Thymus (tissue), 11 donors: Measurements from ENCODE around the gene ATP4A. TPM values are rescaled to one million over a fixed set of nuclear protein-coding genes. Genes with fewer than 3 reads are reported as not detected.
A peak's percentile ranks its signal among the peaks of the same experiment; 100 is the strongest.

Experiments
- DNase-seq, 9 donors: peaks; one replicate each; pipeline ENCODE4 v3.0.0-alpha.2; 2013; ENCODE audit warnings: low spot score in 9 of 9, low read depth in 6 of 9, missing footprints in 1 of 9
- H3K27ac ChIP-seq, 2 donors: one replicate each; pipeline ENCODE4 v1.5.1; 2013; ENCODE audit warnings: control low read depth in 1 of 2, low read depth in 1 of 2, low read length in 1 of 2, mild to moderate bottlenecking in 1 of 2, moderate library complexity in 1 of 2
- H3K27me3 ChIP-seq, 2 donors: one replicate each; pipeline ENCODE4 v1.5.1; 2013; ENCODE audit warnings: low read length in 1 of 2; ENCODE audit not compliant: control insufficient read depth in 2 of 2, insufficient read depth in 1 of 2
- H3K36me3 ChIP-seq, 2 donors: one replicate each; pipeline ENCODE4 v1.5.1; 2013; ENCODE audit warnings: low read length in 1 of 2, mild to moderate bottlenecking in 1 of 2, moderate library complexity in 1 of 2; ENCODE audit not compliant: control insufficient read depth in 2 of 2, insufficient read depth in 2 of 2
- H3K4me1 ChIP-seq, 2 donors: one replicate each; pipeline ENCODE4 v1.5.1; 2013; ENCODE audit warnings: low read length in 2 of 2; ENCODE audit not compliant: control insufficient read depth in 2 of 2, insufficient read depth in 2 of 2
- H3K4me3 ChIP-seq, 2 donors: one replicate each; pipeline ENCODE4 v1.5.1; 2013; ENCODE audit warnings: low read length in 2 of 2, control low read depth in 1 of 2, mild to moderate bottlenecking in 1 of 2
- H3K9me3 ChIP-seq, 2 donors: one replicate each; pipeline ENCODE4 v1.5.1; 2013; ENCODE audit warnings: low read length in 1 of 2, mild to moderate bottlenecking in 1 of 2; ENCODE audit not compliant: control insufficient read depth in 2 of 2, insufficient read depth in 1 of 2
- WGBS: extraction: QIAGEN DNeasy Blood & Tissue Kit; methylation state at CpG from one replicate; pipeline ENCODE4 v1.1.7; 2013; 5-methylcytosine and 5-hydroxymethylcytosine counted together
- polyA plus RNA-seq: library from polyadenylated mRNA; stranded (reverse); fragments of 200-250 nt; gene quantifications from one replicate; pipeline ENCODE4 v1.2.3, GENCODE V29; 2013
- total RNA-seq: library from RNA; stranded (reverse); fragments of 120-200 nt; gene quantifications from one replicate; pipeline ENCODE4 v1.2.4, GENCODE V29; 2013
- donor health status: healthy.

The ATP4A gene
- total and polyA plus RNA-seq, 2 donors: 0.42 to 1.1 TPM

- Histone ChIP-seq H3K36me3 (peaks cover 0 to 4% of the 10 kb centered on the region in 2 donors), H3K27me3 (no peaks in the 10 kb centered on the region), H3K9me3 (no peaks in the 10 kb centered on the region), H3K27ac (peak within 1 kb of the TSS; percentile 37 to 86), H3K4me1 (peaks cover 8 to 19% of the 10 kb centered on the region in 2 donors), H3K4me3 (peak within 1 kb of the TSS; percentile 65 to 92)
- WGBS: under 1% methylated on average over 85 of the region's 85 CpGs
- DNase-seq: peak in 8 of 9 donors; percentile 44 to 84 (median 62)
Observed at GRCh38 chr19:35545001-35545854, 18.2 kb downstream of the ATP4A start, which contains the start of gene TMEM147. Gene TMEM147, plus strand, starts transcription at chr19:35545626. Its CDS starts 114 bp downstream, at chr19:35545740.

- Histone ChIP-seq H3K9me3 (no peaks in the 10 kb centered on the region), H3K36me3 (peaks cover 0 to 4% of the 10 kb centered on the region in 2 donors), H3K4me1 (peaks cover 8 to 23% of the 10 kb centered on the region in 2 donors), H3K4me3 (peak overlapping the region; percentile 65 to 92), H3K27me3 (no peaks in the 10 kb centered on the region), H3K27ac (no peak overlapping the region)
- 96% methylated on average over 3 of the region's 3 CpGs for WGBS
- no peak for DNase-seq
Observed at GRCh38 chr19:35544110-35544802, 19.2 kb downstream of the ATP4A start.

- H3K36me3 ChIP-seq: peaks cover 0 to 4% of the 10 kb centered on the region in 2 donors
- H3K27me3 ChIP-seq: no peaks in the 10 kb centered on the region
- no peak overlapping the region for H3K27ac ChIP-seq
- H3K9me3 ChIP-seq: no peaks in the 10 kb centered on the region
- no peak for DNase-seq
- peaks cover 8 to 23% of the 10 kb centered on the region in 2 donors for H3K4me1 ChIP-seq
- WGBS: 98% methylated on average over 15 of the region's 15 CpGs
- no peak overlapping the region for H3K4me3 ChIP-seq
Observed at GRCh38 chr19:35543280-35544109, 20.0 kb downstream of the ATP4A start.

GRCh38 chr19:35542209-35542608 is 21.2 kb downstream of the ATP4A start:
- DNase-seq: no peak
- H3K27me3 ChIP-seq: no peaks in the 10 kb centered on the region
- peaks cover 8 to 23% of the 10 kb centered on the region in 2 donors for H3K4me1 ChIP-seq
- no peak overlapping the region for H3K4me3 ChIP-seq
- 97% methylated on average over 11 of the region's 11 CpGs for WGBS
- H3K36me3 ChIP-seq: peaks cover 0 to 3% of the 10 kb centered on the region in 2 donors
- no peak overlapping the region for H3K27ac ChIP-seq
- H3K9me3 ChIP-seq: no peaks in the 10 kb centered on the region

GRCh38 chr19:35540356-35540927 is 23.0 kb downstream of the ATP4A start:
- no peaks in the 10 kb centered on the region for H3K36me3 ChIP-seq
- peaks cover 0 to 10% of the 10 kb centered on the region in 2 donors for H3K4me1 ChIP-seq
- H3K9me3 ChIP-seq: no peaks in the 10 kb centered on the region
- DNase-seq: no peak
- no peak overlapping the region for H3K27ac ChIP-seq
- H3K27me3 ChIP-seq: no peaks in the 10 kb centered on the region
- WGBS: 65% methylated on average over 7 of the region's 7 CpGs
- H3K4me3 ChIP-seq: no peak overlapping the region

GRCh38 chr19:35539850-35540249 is 23.6 kb downstream of the ATP4A start:
- Histone ChIP-seq H3K27me3 (peaks cover 0 to 3% of the 10 kb centered on the region in 2 donors), H3K4me1 (peaks cover 0 to 8% of the 10 kb centered on the region in 2 donors), H3K4me3 (no peak overlapping the region), H3K36me3 (no peaks in the 10 kb centered on the region), H3K9me3 (no peaks in the 10 kb centered on the region), H3K27ac (no peak overlapping the region)
- WGBS: 97% methylated on average over 12 of the region's 12 CpGs
- DNase-seq: no peak

- 93% methylated on average over 6 of the region's 6 CpGs for WGBS
Observed at GRCh38 chr19:35539314-35539713, 24.1 kb downstream of the ATP4A start.

GRCh38 chr19:35534803-35535480 is 28.5 kb downstream of the ATP4A start:
- no peak for DNase-seq
- no peaks in the 10 kb centered on the region for H3K36me3 ChIP-seq
- H3K27me3 ChIP-seq: peaks cover 0 to 39% of the 10 kb centered on the region in 2 donors
- H3K4me1 ChIP-seq: peaks cover 6 to 12% of the 10 kb centered on the region in 2 donors
- H3K4me3 ChIP-seq: no peak overlapping the region
- 92% methylated on average over 10 of the region's 10 CpGs for WGBS
- H3K9me3 ChIP-seq: no peaks in the 10 kb centered on the region
- H3K27ac ChIP-seq: no peak overlapping the region

More at GRCh38 chr19:35539314-35539713, 24.1 kb downstream of the ATP4A start:
- H3K4me3 ChIP-seq: no peak overlapping the region
- DNase-seq: no peak
- no peaks in the 10 kb centered on the region for H3K36me3 ChIP-seq
- H3K9me3 ChIP-seq: no peaks in the 10 kb centered on the region
- peaks cover 0 to 8% of the 10 kb centered on the region in 2 donors for H3K27me3 ChIP-seq
- no peak overlapping the region for H3K27ac ChIP-seq
- H3K4me1 ChIP-seq: peaks cover 0 to 4% of the 10 kb centered on the region in 2 donors
